HepG2 (cell line): ENCODE results near the gene CCDC170. TPM values are rescaled to one million over a fixed set of nuclear protein-coding genes. Genes with fewer than 3 reads are reported as not detected.

Experiments used
- ATAC-seq: fragments of 200-7000 bp; cut with Tn5 transposase; 3 replicates; pipeline ENCODE4 v1.9.1; 2020; ENCODE audit warnings: mild to moderate bottlenecking, moderate library complexity
- BruUV-seq: library from RNA; stranded (reverse); fragments of 400-500 nt; replicated peaks from 2 replicates; lab custom pipeline; 2021; lab: Mats Ljungman, UMichigan
- CTCF ChIA-PET: fragments of 300-600 bp; formaldehyde crosslinking; extraction: SDS; loops from one replicate; lab custom pipeline; 2021; ENCODE audit warnings: low total read pairs, inconsistent platforms, low intra/inter-chr PET ratio; lab: Yijun Ruan, JAX
- POLR2A ChIA-PET: fragments of 350-600 bp; sonication (Branson Sonifier 250); formaldehyde crosslinking; loops from one replicate; lab custom pipeline; 2020; ENCODE audit warnings: antibody characterized with exemption, inconsistent platforms; lab: Yijun Ruan, JAX
- DNase-seq: peaks from one replicate; pipeline ENCODE4 v3.0.0-alpha.2; 2015; ENCODE audit warnings: low spot score
- FAIRE-seq: peaks from 3 replicates; lab custom pipeline; 2011; peaks lifted over from hg19 to GRCh38; lab: Jason Lieb, UNC
- H2AFZ ChIP-seq: one replicate; pipeline ENCODE4 v1.6.1; 2011; ENCODE audit warnings: low read length, inconsistent platforms
- H3K27ac ChIP-seq: fragments of 300-600 bp; 3 replicates; pipeline ENCODE4 v1.8.0; 2011; ENCODE audit warnings: mixed run types, mild to moderate bottlenecking, mixed read lengths, low read length, inconsistent platforms; ENCODE audit not compliant: insufficient read depth; ENCODE audit errors: extremely low read length
- H3K27me3 ChIP-seq, 2 experiments: fragments of 200-600 bp in 1 of 2; 2 replicates in 1 of 2; 3 replicates in 1 of 2; pipeline versions ENCODE4 v1.6.0 to v1.8.0; 2011; ENCODE audit warnings: low read length in 2 of 2, mild to moderate bottlenecking in 2 of 2, moderate library complexity in 2 of 2, inconsistent platforms in 1 of 2; ENCODE audit not compliant: insufficient read depth in 2 of 2, control insufficient read depth in 1 of 2
- H3K36me3 ChIP-seq, 2 experiments: fragments of 200-600 bp in 1 of 2; replicated peaks in 1 of 2; 2 replicates in 1 of 2; 3 replicates in 1 of 2; pipeline versions ENCODE4 v1.5.1 to v1.8.0; 2011; ENCODE audit warnings: low read length in 2 of 2, inconsistent platforms in 1 of 2; ENCODE audit not compliant: insufficient read depth in 2 of 2, control insufficient read depth in 1 of 2
- H3K4me1 ChIP-seq: 2 replicates; pipeline ENCODE4 v1.5.1; 2012; ENCODE audit warnings: low read length, inconsistent platforms; ENCODE audit not compliant: insufficient read depth
- H3K4me2 ChIP-seq: 2 replicates; pipeline ENCODE4 v1.6.0; 2011; ENCODE audit warnings: low read depth, low read length, inconsistent platforms
- H3K4me3 ChIP-seq, 3 experiments: fragments of 200-600 bp in 1 of 3; sonication (generic), shearing (Covaris generic) in 1 of 3; replicated peaks in 1 of 3; 2 replicates each; pipeline ENCODE4 v1.5.1; 2011 to 2016; ENCODE audit warnings: low read length in 3 of 3, inconsistent platforms in 2 of 3, low read depth in 2 of 3, mild to moderate bottlenecking in 2 of 3, control low read depth in 1 of 3, mixed read lengths in 1 of 3; ENCODE audit not compliant: insufficient read depth in 1 of 3
- H3K79me2 ChIP-seq: one replicate; pipeline ENCODE4 v1.6.1; 2011; ENCODE audit warnings: low read length, inconsistent platforms; ENCODE audit not compliant: insufficient read depth
- H3K9ac ChIP-seq: 2 replicates; pipeline ENCODE4 v1.6.0; 2011; ENCODE audit warnings: mild to moderate bottlenecking, low read depth, low read length, inconsistent platforms; ENCODE audit not compliant: insufficient read depth
- H3K9me3 ChIP-seq: 2 replicates; pipeline ENCODE4 v1.5.1; 2012; ENCODE audit warnings: mild to moderate bottlenecking, low read length
- H4K20me1 ChIP-seq: 2 replicates; pipeline ENCODE4 v1.6.0; 2011; ENCODE audit warnings: inconsistent platforms, mild to moderate bottlenecking, low read length, moderate library complexity; ENCODE audit not compliant: insufficient read depth
- BATF2 ChIP-seq: sonication (generic); formaldehyde crosslinking; IDR thresholded peaks from 2 replicates; pipeline ENCODE4 v1.8.0; 2022; ENCODE audit warnings: mild to moderate bottlenecking, missing genetic modification reagents, moderate library complexity
- CAMTA2 ChIP-seq: sonication (generic); formaldehyde crosslinking; IDR thresholded peaks from 2 replicates; pipeline ENCODE4 v1.4.0; 2020; ENCODE audit warnings: mild to moderate bottlenecking, missing genetic modification reagents, borderline replicate concordance
- CENPX ChIP-seq: sonication (generic); formaldehyde crosslinking; IDR thresholded peaks from 2 replicates; pipeline ENCODE4 v1.9.0; 2021; ENCODE audit warnings: mild to moderate bottlenecking, missing genetic modification reagents, moderate library complexity
- CREBL2 ChIP-seq: sonication (generic); formaldehyde crosslinking; IDR thresholded peaks from 2 replicates; pipeline ENCODE4 v1.8.1; 2023; ENCODE audit warnings: missing genetic modification reagents, mild to moderate bottlenecking, borderline replicate concordance
- E2F5 ChIP-seq: sonication (generic); formaldehyde crosslinking; conservative IDR thresholded peaks from 2 replicates; pipeline ENCODE4 v1.4.0; 2020; ENCODE audit warnings: missing genetic modification reagents
- JARID2 ChIP-seq: sonication (generic); formaldehyde crosslinking; IDR thresholded peaks from 2 replicates; pipeline ENCODE4 v1.8.1; 2023; ENCODE audit warnings: missing genetic modification reagents, inconsistent platforms; ENCODE audit not compliant: insufficient replicate concordance
- PHF5A ChIP-seq: IDR thresholded peaks from one replicate; pipeline ENCODE4 v1.6.1; 2018; ENCODE audit warnings: low read depth, missing genetic modification reagents; ENCODE audit not compliant: unreplicated experiment
- RERE ChIP-seq: IDR thresholded peaks from 2 replicates; pipeline ENCODE4 v1.6.1; 2016; ENCODE audit warnings: low read depth, missing genetic modification reagents, missing compliant biosample characterization
- SETDB1 ChIP-seq: sonication (generic); formaldehyde crosslinking; IDR thresholded peaks from 2 replicates; pipeline ENCODE4 v1.5.1; 2020; ENCODE audit warnings: missing genetic modification reagents, mild to moderate bottlenecking, borderline replicate concordance
- SP4 ChIP-seq: sonication (generic); formaldehyde crosslinking; IDR thresholded peaks from 2 replicates; pipeline ENCODE4 v1.8.1; 2023; ENCODE audit warnings: mild to moderate bottlenecking, missing genetic modification reagents
- TBP ChIP-seq: sonication (generic); formaldehyde crosslinking; IDR thresholded peaks from 2 replicates; pipeline ENCODE4 v1.5.0; 2020; ENCODE audit warnings: missing genetic modification reagents
- TBX2 ChIP-seq: sonication (generic); formaldehyde crosslinking; IDR thresholded peaks from 2 replicates; pipeline ENCODE4 v1.5.0; 2020; ENCODE audit warnings: missing genetic modification reagents, mild to moderate bottlenecking, borderline replicate concordance
- THAP7 ChIP-seq: sonication (generic); formaldehyde crosslinking; IDR thresholded peaks from 2 replicates; pipeline ENCODE4 v1.8.1; 2023; ENCODE audit warnings: mild to moderate bottlenecking, missing genetic modification reagents
- YEATS4 ChIP-seq: sonication (generic); formaldehyde crosslinking; IDR thresholded peaks from 2 replicates; pipeline ENCODE4 v1.4.0; 2020; ENCODE audit warnings: missing genetic modification reagents, borderline replicate concordance
- ZFAT ChIP-seq: sonication (generic); formaldehyde crosslinking; conservative IDR thresholded peaks from 2 replicates; pipeline ENCODE4 v1.8.1; 2023; ENCODE audit warnings: missing genetic modification reagents, inconsistent platforms
- ZNF761 ChIP-seq: sonication (generic); formaldehyde crosslinking; conservative IDR thresholded peaks from 2 replicates; pipeline ENCODE4 v1.4.0; 2020; ENCODE audit warnings: mild to moderate bottlenecking, missing genetic modification reagents
- ZNF878 ChIP-seq: sonication (generic); formaldehyde crosslinking; IDR thresholded peaks from 2 replicates; pipeline ENCODE4 v1.8.1; 2023; ENCODE audit warnings: mild to moderate bottlenecking, missing genetic modification reagents, moderate library complexity
- in situ Hi-C: cut with HindIII; loops from 2 replicates; pipeline ENCODE4 v1.10.0; 2017; ENCODE audit warnings: low pct_unique_long_range_greater_than_20kb; ENCODE audit not compliant: extremely low pct_ligation_motif_present
- intact Hi-C: fragments of 100-400 bp; cut with micrococcal nuclease; formaldehyde crosslinking; loops from one replicate; pipeline ENCODE4 v1.10.0; 2022; ENCODE audit not compliant: unreplicated experiment
- polyA plus RNA-seq, 8 experiments: library from polyadenylated mRNA; depleted of rRNA in 3 of 8; stranded (reverse) in 7 of 8; unstranded in 1 of 8; fragments of >200 nt; fragmentation: Illumina TruSeq in 4 of 8; extraction: Trizol in 4 of 8; gene quantifications; 2 replicates each; pipeline versions ENCODE4 v1.2.1 to v1.2.3, GENCODE V29; 2011 to 2016; ENCODE audit warnings: low read depth in 4 of 8, missing spikeins in 1 of 8, mixed read lengths in 1 of 8; ENCODE audit not compliant: insufficient read depth in 1 of 8
- total RNA-seq, 5 experiments: library from RNA; depleted of rRNA; stranded (reverse); fragments of >200 nt; fragmentation: Illumina TruSeq; extraction: Trizol; gene quantifications; 2 replicates each; pipeline ENCODE4 v1.2.3, GENCODE V29; 2016; ENCODE audit warnings: low read depth in 1 of 5

The CCDC170 gene
- total and polyA plus RNA-seq, 2 of the 13 experiments (the other 11 are each of a cell fraction or from before 2014, with no cell fraction given): 0.90 to 5.1 TPM

- TF ChIP-seq E2F5 (CRISPR knock-in tag) (no peak), CREBL2 (CRISPR knock-in tag) (no peak)
Observed at GRCh38 chr6:151536188-151536479, 42.3 kb downstream of the CCDC170 start (continued).

GRCh38 chr6:151537556-151537955 lies 43.7 kb downstream of the CCDC170 start:
- ATAC-seq (no peak), DNase-seq (no peak), FAIRE-seq (no peak)
- no peaks in the 10 kb centered on the region for H3K79me2 ChIP-seq
- H3K4me1 ChIP-seq: peaks cover 11% of the 10 kb centered on the region; the same call in 1 of the 2 replicates
- peaks cover 8% of the 10 kb centered on the region for H3K9me3 ChIP-seq
- H4K20me1 ChIP-seq: no peaks in the 10 kb centered on the region
- intact Hi-C loops (no loop called here), in situ Hi-C loops (no loop called here)
- H3K9ac ChIP-seq: no peak overlapping the region
- no TSS peak for BruUV-seq
- H3K36me3 ChIP-seq: no peaks in the 10 kb centered on the region
- H3K4me3 ChIP-seq: no peak overlapping the region
- H2AFZ ChIP-seq: no peak overlapping the region
- no peak overlapping the region for H3K27ac ChIP-seq
- POLR2A ChIA-PET: no interaction called here
- H3K27me3 ChIP-seq: no peaks in the 10 kb centered on the region
- CTCF ChIA-PET: no interaction called here
- H3K4me2 ChIP-seq: no peak overlapping the region
- TF ChIP-seq THAP7 (CRISPR knock-in tag) (no peak), ZFAT (CRISPR knock-in tag) (no peak), TBX2 (CRISPR knock-in tag) (no peak), ZNF761 (CRISPR knock-in tag) (no peak), BATF2 (CRISPR knock-in tag) (no peak), JARID2 (CRISPR knock-in tag) (no peak), TBP (CRISPR knock-in tag) (no peak), YEATS4 (no peak), CENPX (CRISPR knock-in tag) (no peak), PHF5A (no peak), CAMTA2 (CRISPR knock-in tag) (no peak), ZNF878 (CRISPR knock-in tag) (no peak), SETDB1 (no peak), RERE (CRISPR knock-in tag) (no peak), SP4 (CRISPR knock-in tag) (no peak)
